HepG2 (cell line): ENCODE data around the gene VCPKMT. TPM values are rescaled to one million over a fixed set of nuclear protein-coding genes. Genes with fewer than 3 reads are reported as not detected.

Experiments
- ATAC-seq: fragments of 200-7000 bp; cut with Tn5 transposase; 3 replicates; pipeline ENCODE4 v1.9.1; 2020; ENCODE audit warnings: mild to moderate bottlenecking, moderate library complexity
- BruUV-seq: library from RNA; stranded (reverse); fragments of 400-500 nt; replicated peaks from 2 replicates; lab custom pipeline; 2021; lab: Mats Ljungman, UMichigan
- CTCF ChIA-PET: fragments of 300-600 bp; formaldehyde crosslinking; extraction: SDS; loops from one replicate; lab custom pipeline; 2021; ENCODE audit warnings: low total read pairs, inconsistent platforms, low intra/inter-chr PET ratio; lab: Yijun Ruan, JAX
- POLR2A ChIA-PET: fragments of 350-600 bp; sonication (Branson Sonifier 250); formaldehyde crosslinking; loops from one replicate; lab custom pipeline; 2020; ENCODE audit warnings: antibody characterized with exemption, inconsistent platforms; lab: Yijun Ruan, JAX
- DNase-seq: peaks from one replicate; pipeline ENCODE4 v3.0.0-alpha.2; 2015; ENCODE audit warnings: low spot score
- FAIRE-seq: peaks from 3 replicates; lab custom pipeline; 2011; peaks lifted over from hg19 to GRCh38; lab: Jason Lieb, UNC
- H2AFZ ChIP-seq: one replicate; pipeline ENCODE4 v1.6.1; 2011; ENCODE audit warnings: low read length, inconsistent platforms
- H3K27ac ChIP-seq: fragments of 300-600 bp; 3 replicates; pipeline ENCODE4 v1.8.0; 2011; ENCODE audit warnings: mixed run types, mild to moderate bottlenecking, mixed read lengths, low read length, inconsistent platforms; ENCODE audit not compliant: insufficient read depth; ENCODE audit errors: extremely low read length
- H3K27me3 ChIP-seq, 2 experiments: fragments of 200-600 bp in 1 of 2; 2 replicates in 1 of 2; 3 replicates in 1 of 2; pipeline versions ENCODE4 v1.6.0 to v1.8.0; 2011; ENCODE audit warnings: low read length in 2 of 2, mild to moderate bottlenecking in 2 of 2, moderate library complexity in 2 of 2, inconsistent platforms in 1 of 2; ENCODE audit not compliant: insufficient read depth in 2 of 2, control insufficient read depth in 1 of 2
- H3K36me3 ChIP-seq, 2 experiments: fragments of 200-600 bp in 1 of 2; replicated peaks in 1 of 2; 2 replicates in 1 of 2; 3 replicates in 1 of 2; pipeline versions ENCODE4 v1.5.1 to v1.8.0; 2011; ENCODE audit warnings: low read length in 2 of 2, inconsistent platforms in 1 of 2; ENCODE audit not compliant: insufficient read depth in 2 of 2, control insufficient read depth in 1 of 2
- H3K4me1 ChIP-seq: 2 replicates; pipeline ENCODE4 v1.5.1; 2012; ENCODE audit warnings: low read length, inconsistent platforms; ENCODE audit not compliant: insufficient read depth
- H3K4me2 ChIP-seq: 2 replicates; pipeline ENCODE4 v1.6.0; 2011; ENCODE audit warnings: low read depth, low read length, inconsistent platforms
- H3K4me3 ChIP-seq, 3 experiments: fragments of 200-600 bp in 1 of 3; sonication (generic), shearing (Covaris generic) in 1 of 3; replicated peaks in 1 of 3; 2 replicates each; pipeline ENCODE4 v1.5.1; 2011 to 2016; ENCODE audit warnings: low read length in 3 of 3, inconsistent platforms in 2 of 3, low read depth in 2 of 3, mild to moderate bottlenecking in 2 of 3, control low read depth in 1 of 3, mixed read lengths in 1 of 3; ENCODE audit not compliant: insufficient read depth in 1 of 3
- H3K79me2 ChIP-seq: one replicate; pipeline ENCODE4 v1.6.1; 2011; ENCODE audit warnings: low read length, inconsistent platforms; ENCODE audit not compliant: insufficient read depth
- H3K9ac ChIP-seq: 2 replicates; pipeline ENCODE4 v1.6.0; 2011; ENCODE audit warnings: mild to moderate bottlenecking, low read depth, low read length, inconsistent platforms; ENCODE audit not compliant: insufficient read depth
- H3K9me3 ChIP-seq: 2 replicates; pipeline ENCODE4 v1.5.1; 2012; ENCODE audit warnings: mild to moderate bottlenecking, low read length
- H4K20me1 ChIP-seq: 2 replicates; pipeline ENCODE4 v1.6.0; 2011; ENCODE audit warnings: inconsistent platforms, mild to moderate bottlenecking, low read length, moderate library complexity; ENCODE audit not compliant: insufficient read depth
- ERF ChIP-seq: IDR thresholded peaks from 2 replicates; pipeline ENCODE4 v1.6.1; 2018; ENCODE audit warnings: missing biosample characterization, missing genetic modification reagents
- FOXP1 ChIP-seq, 2 experiments: fragments of 450-650 bp in 1 of 2; IDR thresholded peaks; 2 replicates each; pipeline ENCODE4 v1.6.1; 2017 to 2018; ENCODE audit warnings: antibody characterized with exemption in 1 of 2
- KDM2A ChIP-seq: sonication (generic); formaldehyde crosslinking; IDR thresholded peaks from 2 replicates; pipeline ENCODE4 v1.4.0; 2020; ENCODE audit warnings: low read depth, missing genetic modification reagents, borderline replicate concordance
- ZMAT5 ChIP-seq: sonication (generic); formaldehyde crosslinking; IDR thresholded peaks from 2 replicates; pipeline ENCODE4 v1.5.0; 2020; ENCODE audit warnings: mild to moderate bottlenecking, low read depth, missing genetic modification reagents, borderline replicate concordance
- WGBS: methylation state at CpG from one replicate; pipeline ENCODE4 v1.1.6; 2017; ENCODE audit warnings: low lambda C conversion rate; 5-methylcytosine and 5-hydroxymethylcytosine counted together
- in situ Hi-C: cut with HindIII; loops from 2 replicates; pipeline ENCODE4 v1.10.0; 2017; ENCODE audit warnings: low pct_unique_long_range_greater_than_20kb; ENCODE audit not compliant: extremely low pct_ligation_motif_present
- intact Hi-C: fragments of 100-400 bp; cut with micrococcal nuclease; formaldehyde crosslinking; loops from one replicate; pipeline ENCODE4 v1.10.0; 2022; ENCODE audit not compliant: unreplicated experiment
- polyA plus RNA-seq, 8 experiments: library from polyadenylated mRNA; depleted of rRNA in 3 of 8; stranded (reverse) in 7 of 8; unstranded in 1 of 8; fragments of >200 nt; fragmentation: Illumina TruSeq in 4 of 8; extraction: Trizol in 4 of 8; gene quantifications; 2 replicates each; pipeline versions ENCODE4 v1.2.1 to v1.2.3, GENCODE V29; 2011 to 2016; ENCODE audit warnings: low read depth in 4 of 8, missing spikeins in 1 of 8, mixed read lengths in 1 of 8; ENCODE audit not compliant: insufficient read depth in 1 of 8
- total RNA-seq, 5 experiments: library from RNA; depleted of rRNA; stranded (reverse); fragments of >200 nt; fragmentation: Illumina TruSeq; extraction: Trizol; gene quantifications; 2 replicates each; pipeline ENCODE4 v1.2.3, GENCODE V29; 2016; ENCODE audit warnings: low read depth in 1 of 5
- TF ChIP-seq, protein P1 (sequence below): sonication (generic); formaldehyde crosslinking; IDR thresholded peaks from 2 replicates; pipeline ENCODE4 v1.5.0; 2020; ENCODE audit warnings: mild to moderate bottlenecking, missing genetic modification reagents

VCPKMT gene
- total and polyA plus RNA-seq, 2 of the 13 experiments (the other 11 are each of a cell fraction or from before 2014, with no cell fraction given) = 3.9 to 5.4 TPM

DNA sequence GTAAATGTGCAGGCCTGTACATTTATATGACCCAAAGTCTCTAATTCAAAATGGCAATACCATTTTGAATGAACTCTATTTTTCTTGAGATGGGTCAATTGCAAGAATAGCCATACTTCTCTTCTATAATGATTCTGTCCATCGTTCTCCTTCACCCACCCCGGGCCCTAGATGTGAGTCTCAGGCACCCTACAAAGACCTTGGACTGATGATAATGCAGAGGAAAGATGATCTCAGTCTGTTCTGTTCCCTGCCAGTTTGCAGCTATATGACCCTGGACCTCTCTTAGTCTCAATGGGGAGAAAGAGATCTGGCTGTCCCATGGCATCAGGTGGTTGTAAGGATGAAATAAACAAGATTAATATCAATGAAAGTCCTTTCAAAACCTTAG is 30.1 kb downstream of the VCPKMT start (continued):
- no peak for TF ChIP-seq FOXP1 (IDR thresholded peaks at IDR 0.05)
- TF ChIP-seq FOXP1 (CRISPR knock-in tag; IDR thresholded peaks at IDR 0.05) = no peak
- no peak for TF ChIP-seq KDM2A (CRISPR knock-in tag)
- no peak for TF ChIP-seq ZMAT5 (CRISPR knock-in tag)

GRCh38 chr14:50085570-50086320 is 30.6 kb downstream of the VCPKMT start:
- Histone ChIP-seq H3K9me3 (no peaks in the 10 kb centered on the region), H3K9ac (no peak overlapping the region), H3K4me2 (no peak overlapping the region), H3K4me1 (peaks cover 3% of the 10 kb centered on the region; the same call in 1 of the 2 replicates), H4K20me1 (no peaks in the 10 kb centered on the region), H3K36me3 (no peaks in the 10 kb centered on the region), H3K79me2 (no peaks in the 10 kb centered on the region), H3K4me3 (no peak overlapping the region), H3K27me3 (peaks cover 3% of the 10 kb centered on the region in 2 experiments; a peak in 1 of 5 replicates), H2AFZ (no peak overlapping the region), H3K27ac (no peak overlapping the region)
- POLR2A ChIA-PET = no interaction called here
- 43% methylated on average over 9 of the region's 10 CpGs for WGBS
- intact Hi-C loops (no loop called here), in situ Hi-C loops (no loop called here)
- ATAC-seq = no peak
- no TSS peak for BruUV-seq
- no peak for TF ChIP-seq ERF
- TF ChIP-seq, protein P1, sequence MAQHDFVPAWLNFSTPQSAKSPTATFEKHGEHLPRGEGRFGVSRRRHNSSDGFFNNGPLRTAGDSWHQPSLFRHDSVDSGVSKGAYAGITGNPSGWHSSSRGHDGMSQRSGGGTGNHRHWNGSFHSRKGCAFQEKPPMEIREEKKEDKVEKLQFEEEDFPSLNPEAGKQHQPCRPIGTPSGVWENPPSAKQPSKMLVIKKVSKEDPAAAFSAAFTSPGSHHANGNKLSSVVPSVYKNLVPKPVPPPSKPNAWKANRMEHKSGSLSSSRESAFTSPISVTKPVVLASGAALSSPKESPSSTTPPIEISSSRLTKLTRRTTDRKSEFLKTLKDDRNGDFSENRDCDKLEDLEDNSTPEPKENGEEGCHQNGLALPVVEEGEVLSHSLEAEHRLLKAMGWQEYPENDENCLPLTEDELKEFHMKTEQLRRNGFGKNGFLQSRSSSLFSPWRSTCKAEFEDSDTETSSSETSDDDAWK (CRISPR knock-in tag) = no peak
- no peak for FAIRE-seq
- CTCF ChIA-PET = no interaction called here
- no peak for DNase-seq
